Chondrocyte (in vitro differentiated cells): ENCODE data around the gene GET3. TPM values are rescaled to one million over a fixed set of nuclear protein-coding genes. Genes with fewer than 3 reads are reported as not detected.

Experiments
- DNase-seq: peaks from one replicate; pipeline ENCODE4 v3.0.0; 2021; ENCODE audit warnings: mixed read lengths, low spot score
- H3K27ac Mint-ChIP-seq: one replicate; pipeline ENCODE4 v1.8.0; 2021; ENCODE audit warnings: mild to moderate bottlenecking, moderate library complexity, mixed read lengths; ENCODE audit not compliant: unreplicated experiment
- H3K27me3 Mint-ChIP-seq: 2 replicates; pipeline ENCODE4 v1.8.0; 2021; ENCODE audit warnings: low read depth, mixed read lengths
- H3K36me3 Mint-ChIP-seq: 2 replicates; pipeline ENCODE4 v1.8.0; 2021; ENCODE audit warnings: low read depth, mixed read lengths
- H3K4me1 Mint-ChIP-seq: 2 replicates; pipeline ENCODE4 v1.8.0; 2021; ENCODE audit warnings: low read depth, mild to moderate bottlenecking, mixed read lengths
- H3K4me3 Mint-ChIP-seq: one replicate; pipeline ENCODE4 v1.8.0; 2021; ENCODE audit warnings: mild to moderate bottlenecking, moderate library complexity, mixed read lengths; ENCODE audit not compliant: unreplicated experiment
- H3K9me3 Mint-ChIP-seq: 2 replicates; pipeline ENCODE4 v1.8.0; 2021; ENCODE audit warnings: low read depth, mixed read lengths
- CTCF ChIP-seq: fragments of 200-600 bp; sonication (generic); IDR thresholded peaks from 2 replicates; pipeline ENCODE4 v1.5.0; 2021; ENCODE audit warnings: antibody characterized with exemption, mild to moderate bottlenecking, moderate library complexity
- total RNA-seq: library from RNA; stranded (reverse); gene quantifications from 3 replicates; pipeline ENCODE4 v1.2.1, GENCODE V29; 2021

Gene GET3
- total RNA-seq, 1 donor from 2014 or later: 48.8 TPM

GRCh38 chr19:12779162-12779993 is 42.1 kb downstream of the GET3 start:
- no peaks in the 10 kb centered on the region for H3K27me3 Mint-ChIP-seq
- H3K27ac Mint-ChIP-seq: peak overlapping the region; percentile 98
- no peaks in the 10 kb centered on the region for H3K36me3 Mint-ChIP-seq
- peak; percentile 38 for TF ChIP-seq CTCF
- H3K4me3 Mint-ChIP-seq: peak overlapping the region; percentile 87
- H3K4me1 Mint-ChIP-seq: peaks cover 37% of the 10 kb centered on the region
- no peak for DNase-seq
- no peaks in the 10 kb centered on the region for H3K9me3 Mint-ChIP-seq

GRCh38 chr19:12782174-12782423 is 44.8 kb downstream of the GET3 start:
- peak overlapping the region; percentile 67 for H3K4me3 Mint-ChIP-seq
- peak overlapping the region; percentile 96 for H3K27ac Mint-ChIP-seq
- H3K4me1 Mint-ChIP-seq: peaks cover 41% of the 10 kb centered on the region

GRCh38 chr19:12782424-12783290 is 45.4 kb downstream of the GET3 start:
- no peaks in the 10 kb centered on the region for H3K9me3 Mint-ChIP-seq
- H3K27ac Mint-ChIP-seq: peak overlapping the region; percentile 96
- H3K27me3 Mint-ChIP-seq: no peaks in the 10 kb centered on the region
- H3K4me3 Mint-ChIP-seq: peak overlapping the region; percentile 67
- TF ChIP-seq CTCF: peak; percentile 43
- no peaks in the 10 kb centered on the region for H3K36me3 Mint-ChIP-seq
- DNase-seq: no peak
- H3K4me1 Mint-ChIP-seq: peaks cover 41% of the 10 kb centered on the region

More at GRCh38 chr19:12782174-12782423, 44.8 kb downstream of the GET3 start:
- no peak for TF ChIP-seq CTCF
- Mint-ChIP-seq H3K36me3 (no peaks in the 10 kb centered on the region), H3K9me3 (no peaks in the 10 kb centered on the region), H3K27me3 (no peaks in the 10 kb centered on the region)
- DNase-seq: no peak

GRCh38 chr19:12783291-12783848 is 46.1 kb downstream of the GET3 start:
- Mint-ChIP-seq H3K27me3 (no peaks in the 10 kb centered on the region), H3K9me3 (no peaks in the 10 kb centered on the region), H3K4me3 (peak overlapping the region; percentile 46), H3K4me1 (peaks cover 42% of the 10 kb centered on the region), H3K27ac (no peak overlapping the region), H3K36me3 (no peaks in the 10 kb centered on the region)
- no peak for DNase-seq
- no peak for TF ChIP-seq CTCF

DNA sequence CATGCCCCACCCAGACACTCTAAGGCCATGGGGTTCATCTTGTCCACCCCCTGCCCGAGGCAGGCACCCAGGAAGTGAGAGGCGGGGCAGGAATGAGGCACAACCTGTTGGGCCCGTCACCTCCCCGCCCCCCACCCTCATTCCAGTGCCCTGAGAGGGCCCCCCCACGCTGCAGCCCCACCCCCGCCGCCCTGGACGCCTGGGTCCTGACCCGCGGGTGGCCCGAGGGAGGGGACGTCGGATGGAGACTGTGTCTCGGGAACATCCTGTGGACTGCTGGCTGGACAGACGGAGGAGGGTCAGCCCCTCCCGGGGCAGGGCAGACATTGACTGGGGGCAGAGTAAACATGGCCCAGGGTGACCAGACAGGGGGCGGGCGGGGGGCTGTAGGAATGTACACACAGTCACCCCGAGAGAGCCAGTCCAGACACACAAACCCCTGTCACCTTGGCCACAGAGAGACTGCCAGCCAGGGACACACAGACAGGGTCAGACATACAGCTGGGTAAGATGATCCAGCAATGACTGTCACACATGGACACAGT is 46.6 kb downstream of the GET3 start:
- TF ChIP-seq CTCF: no peak
- H3K27ac Mint-ChIP-seq: no peak overlapping the region
- no peak for DNase-seq
- peak overlapping the region; percentile 45 for H3K4me3 Mint-ChIP-seq
- no peaks in the 10 kb centered on the region for H3K9me3 Mint-ChIP-seq
- H3K36me3 Mint-ChIP-seq: no peaks in the 10 kb centered on the region
- peaks cover 42% of the 10 kb centered on the region for H3K4me1 Mint-ChIP-seq
- H3K27me3 Mint-ChIP-seq: no peaks in the 10 kb centered on the region
